MCF 10A (cell line): ENCODE data around the gene PTPRQ. TPM values are rescaled to one million over a fixed set of nuclear protein-coding genes. Genes with fewer than 3 reads are reported as not detected.

Source experiments
- Bru-seq: library from RNA; stranded (reverse); fragments of 400-500 nt; gene quantifications from one replicate; lab custom pipeline; 2021; lab: Mats Ljungman, UMichigan
- BruChase-seq, 2 experiments: library from RNA; stranded (reverse); fragments of 400-500 nt; gene quantifications; one replicate each; lab custom pipeline; 2021; lab: Mats Ljungman, UMichigan
- BruUV-seq: library from RNA; stranded (reverse); fragments of 400-500 nt; replicated peaks from 2 replicates; lab custom pipeline; 2021; lab: Mats Ljungman, UMichigan
- CTCF ChIA-PET: fragments of 300-600 bp; sonication (Branson Sonifier 250); formaldehyde crosslinking; extraction: SDS; loops from one replicate; lab custom pipeline; 2021; ENCODE audit warnings: antibody characterized with exemption, inconsistent platforms; lab: Yijun Ruan, JAX
- POLR2A ChIA-PET: fragments of 300-600, 350-650 bp; sonication (Branson Sonifier 250); formaldehyde crosslinking; extraction: SDS; loops from one replicate; lab custom pipeline; 2020; ENCODE audit warnings: antibody characterized with exemption, inconsistent platforms; lab: Yijun Ruan, JAX
- DNase-seq: peaks from one replicate; pipeline ENCODE4 v3.0.0-alpha.2; 2018; ENCODE audit not compliant: unreplicated experiment
- H3K27ac Mint-ChIP-seq: one replicate; pipeline ENCODE4 v1.8.0; 2022; ENCODE audit warnings: mild to moderate bottlenecking, low read depth, mixed read lengths; ENCODE audit not compliant: unreplicated experiment
- H3K27me3 Mint-ChIP-seq: one replicate; pipeline ENCODE4 v1.8.0; 2022; ENCODE audit warnings: mixed read lengths; ENCODE audit not compliant: insufficient read depth, unreplicated experiment
- H3K36me3 Mint-ChIP-seq: one replicate; pipeline ENCODE4 v1.8.0; 2022; ENCODE audit warnings: mild to moderate bottlenecking, moderate library complexity, mixed read lengths; ENCODE audit not compliant: insufficient read depth, unreplicated experiment
- H3K4me1 Mint-ChIP-seq: one replicate; pipeline ENCODE4 v1.8.0; 2022; ENCODE audit warnings: mixed read lengths; ENCODE audit not compliant: insufficient read depth, unreplicated experiment
- H3K4me3 Mint-ChIP-seq: one replicate; pipeline ENCODE4 v1.8.0; 2022; ENCODE audit warnings: mild to moderate bottlenecking, moderate library complexity, mixed read lengths; ENCODE audit not compliant: unreplicated experiment
- H3K9me3 Mint-ChIP-seq: one replicate; pipeline ENCODE4 v1.8.0; 2022; ENCODE audit warnings: mixed read lengths; ENCODE audit not compliant: unreplicated experiment
- CTCF ChIP-seq: fragments of 200-600 bp; IDR thresholded peaks from one replicate; pipeline ENCODE4 v1.8.0; 2022; ENCODE audit warnings: antibody characterized with exemption, mild to moderate bottlenecking; ENCODE audit not compliant: unreplicated experiment
- intact Hi-C: fragments of 100-400 bp; cut with micrococcal nuclease; formaldehyde crosslinking; loops from 2 replicates; pipeline ENCODE4 v1.14.1; 2022
- long read RNA-seq: library from polyadenylated mRNA; stranded (forward); transcript quantifications from one replicate; pipeline ENCODE4 v2.0.0, GENCODE V29; 2022
- total RNA-seq: library from RNA; stranded (reverse); gene quantifications from 2 replicates; pipeline ENCODE4 v1.2.3, GENCODE V29; 2022

PTPRQ gene
- total RNA-seq: not detected in 2 replicates
- percentile 3 among the genes with signal in this experiment for Bru-seq, nascent RNA
- BruChase-seq, experiment 1, labeled RNA remaining after a 6-hour chase: percentile 5 among the genes with signal in this experiment
- BruChase-seq, experiment 2, labeled RNA remaining after a 2-hour chase: percentile 1 among the genes with signal in this experiment
- long read RNA-seq: 0 reads

GRCh38 chr12:80443974-80444666, at the start of gene PTPRQ:
TSS of gene PTPRQ (plus strand) at chr12:80444235. CDS start at chr12:80444346, 111 bp downstream.
- Mint-ChIP-seq H3K9me3 (no peaks in the 10 kb centered on the region), H3K4me3 (no peak within 1 kb of the TSS), H3K27me3 (no peaks in the 10 kb centered on the region), H3K27ac (no peak within 1 kb of the TSS), H3K4me1 (no peaks in the 10 kb centered on the region), H3K36me3 (no peaks in the 10 kb centered on the region)
- intact Hi-C loops: no loop called here
- POLR2A ChIA-PET: no interaction called here
- CTCF ChIA-PET: interaction anchor here (0.6 kb wide), 1 partner anchor 27 kb away, joined by 3 read pairs; no protein-coding TSS in a partner anchor
- DNase-seq: no peak
- TF ChIP-seq CTCF: no peak
- BruUV-seq: no TSS peak

- Mint-ChIP-seq H3K27me3 (peaks cover 63% of the 10 kb centered on the region), H3K4me1 (no peaks in the 10 kb centered on the region), H3K4me3 (no peak overlapping the region), H3K36me3 (no peaks in the 10 kb centered on the region), H3K27ac (no peak overlapping the region), H3K9me3 (no peaks in the 10 kb centered on the region)
- no TSS peak for BruUV-seq
- DNase-seq: no peak
- POLR2A ChIA-PET: no interaction called here
- intact Hi-C loops: no loop called here
- no peak for TF ChIP-seq CTCF
- CTCF ChIA-PET: interaction anchor here (0.6 to 1.0 kb wide), 3 partner anchors 10 to 877 kb away, joined by 3 to 5 read pairs (median 3); no protein-coding TSS in a partner anchor
These were observed 43.5 kb upstream of the PTPRQ start for GRCh38 chr12:80400571-80400991.

GRCh38 chr12:80401191-80401590, 42.8 kb upstream of the PTPRQ start:
- TF ChIP-seq CTCF: no peak
- CTCF ChIA-PET: interaction anchor here (1.0 kb wide), 1 partner anchor 9 kb away, joined by 3 read pairs; no protein-coding TSS in a partner anchor
- Mint-ChIP-seq H3K4me3 (no peak overlapping the region), H3K27me3 (peaks cover 66% of the 10 kb centered on the region), H3K36me3 (no peaks in the 10 kb centered on the region), H3K4me1 (no peaks in the 10 kb centered on the region), H3K9me3 (no peaks in the 10 kb centered on the region), H3K27ac (no peak overlapping the region)
- no TSS peak for BruUV-seq
- POLR2A ChIA-PET: no interaction called here
- no peak for DNase-seq
- intact Hi-C loops: no loop called here

GRCh38 chr12:80404629-80405028, 39.4 kb upstream of the PTPRQ start:
- DNase-seq: no peak
- intact Hi-C loops: no loop called here
- Mint-ChIP-seq H3K27me3 (peaks cover 69% of the 10 kb centered on the region), H3K27ac (no peak overlapping the region), H3K4me3 (no peak overlapping the region), H3K9me3 (no peaks in the 10 kb centered on the region), H3K4me1 (no peaks in the 10 kb centered on the region), H3K36me3 (no peaks in the 10 kb centered on the region)
- ChIA-PET CTCF (no interaction called here), POLR2A (no interaction called here)
- BruUV-seq: no TSS peak
- TF ChIP-seq CTCF: no peak
